IMR-90 (cell line): ENCODE results near the gene AGO3.

Experiments
- CEBPB ChIP-seq: IDR thresholded peaks from 2 replicates; pipeline ENCODE4 v1.6.1; 2012; ENCODE audit warnings: low read depth, low read length, improper control_type of control experiment
- CHD1 ChIP-seq: IDR thresholded peaks from 2 replicates; pipeline ENCODE4 v1.6.1; 2012; ENCODE audit warnings: low read depth, low read length, improper control_type of control experiment
- FOS ChIP-seq: fragments of 150-350 bp; IDR thresholded peaks from 2 replicates; pipeline ENCODE4 v1.6.1; 2016; ENCODE audit warnings: low read depth, low read length
- MAZ ChIP-seq: IDR thresholded peaks from 2 replicates; pipeline ENCODE4 v1.6.1; 2012; ENCODE audit warnings: low read depth, mild to moderate bottlenecking, low read length, improper control_type of control experiment, moderate library complexity, borderline replicate concordance
- MXI1 ChIP-seq: IDR thresholded peaks from 2 replicates; pipeline ENCODE4 v1.6.1; 2012; ENCODE audit warnings: low read depth, mild to moderate bottlenecking, low read length, moderate library complexity, borderline replicate concordance
- NFE2L2 ChIP-seq: fragments of 150-350 bp; IDR thresholded peaks from 2 replicates; pipeline ENCODE4 v1.6.1; 2016; ENCODE audit warnings: low read depth, mild to moderate bottlenecking, low read length
- POLR2A ChIP-seq: IDR thresholded peaks from 2 replicates; pipeline ENCODE4 v1.6.1; 2012; ENCODE audit warnings: mild to moderate bottlenecking, low read depth, low read length
- RAD21 ChIP-seq: IDR thresholded peaks from 2 replicates; pipeline ENCODE4 v1.6.1; 2012; ENCODE audit warnings: low read length, improper control_type of control experiment
- SMC3 ChIP-seq: fragments of 150-350 bp; IDR thresholded peaks from 2 replicates; pipeline ENCODE4 v1.6.1; 2016; ENCODE audit warnings: low read depth, mild to moderate bottlenecking, antibody characterized with exemption, low read length, moderate library complexity
- TF ChIP-seq, protein P1 (sequence below): conservative IDR thresholded peaks from 2 replicates; pipeline ENCODE4 v1.5.1; 2012; ENCODE audit warnings: mild to moderate bottlenecking, low read depth, low read length, improper control_type of control experiment

DNA sequence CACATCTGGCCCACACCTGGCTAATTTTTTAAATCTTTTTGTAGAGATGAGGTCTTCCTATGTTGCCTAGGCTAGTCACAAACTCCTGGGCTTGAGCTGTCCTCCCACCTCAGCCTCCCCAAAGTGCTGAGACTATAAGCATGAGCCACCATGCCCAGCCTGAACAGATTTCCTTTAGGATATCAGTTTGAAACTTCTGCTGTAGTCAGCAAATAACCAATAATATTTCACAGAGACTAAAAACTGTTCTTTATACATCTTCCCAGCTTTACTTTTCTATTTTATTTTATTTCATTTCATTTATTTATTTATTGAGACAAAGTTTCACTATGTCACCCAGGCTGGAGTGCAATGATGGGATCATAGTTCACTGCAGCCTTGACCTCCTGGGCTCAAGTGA lies 123.1 kb downstream of the AGO3 start:
- TF ChIP-seq POLR2A (no peak), CEBPB (no peak), CHD1 (no peak), FOS (no peak), RAD21 (no peak), MXI1 (no peak), NFE2L2 (no peak), MAZ (no peak), SMC3 (no peak)
- TF ChIP-seq, protein P1, sequence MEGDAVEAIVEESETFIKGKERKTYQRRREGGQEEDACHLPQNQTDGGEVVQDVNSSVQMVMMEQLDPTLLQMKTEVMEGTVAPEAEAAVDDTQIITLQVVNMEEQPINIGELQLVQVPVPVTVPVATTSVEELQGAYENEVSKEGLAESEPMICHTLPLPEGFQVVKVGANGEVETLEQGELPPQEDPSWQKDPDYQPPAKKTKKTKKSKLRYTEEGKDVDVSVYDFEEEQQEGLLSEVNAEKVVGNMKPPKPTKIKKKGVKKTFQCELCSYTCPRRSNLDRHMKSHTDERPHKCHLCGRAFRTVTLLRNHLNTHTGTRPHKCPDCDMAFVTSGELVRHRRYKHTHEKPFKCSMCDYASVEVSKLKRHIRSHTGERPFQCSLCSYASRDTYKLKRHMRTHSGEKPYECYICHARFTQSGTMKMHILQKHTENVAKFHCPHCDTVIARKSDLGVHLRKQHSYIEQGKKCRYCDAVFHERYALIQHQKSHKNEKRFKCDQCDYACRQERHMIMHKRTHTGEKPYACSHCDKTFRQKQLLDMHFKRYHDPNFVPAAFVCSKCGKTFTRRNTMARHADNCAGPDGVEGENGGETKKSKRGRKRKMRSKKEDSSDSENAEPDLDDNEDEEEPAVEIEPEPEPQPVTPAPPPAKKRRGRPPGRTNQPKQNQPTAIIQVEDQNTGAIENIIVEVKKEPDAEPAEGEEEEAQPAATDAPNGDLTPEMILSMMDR, result no peak
